Measurements from ENCODE around the gene COBL.
"Not testable (repeated sequence)": the region's sequence is repeated elsewhere in the genome, so short reads cannot be mapped to it uniquely, and the experiment has no call there.

Gene COBL

GRCh38 chr7:51213618-51214017, 103.0 kb downstream of the COBL start:
- no peak for TF ChIP-seq CTCF (IDR thresholded peaks at IDR 0.05; ENCODE audit: extremely low read depth, missing control alignments)

GRCh38 chr7:51210766-51211165, 105.8 kb downstream of the COBL start:
- TF ChIP-seq CTCF (IDR thresholded peaks at IDR 0.05; ENCODE audit: extremely low read depth, missing control alignments), result no peak
- no peak for DNase-seq (ENCODE audit: low spot score)

More at GRCh38 chr7:51213618-51214017, 103.0 kb downstream of the COBL start:
- DNase-seq (ENCODE audit: low spot score), result no peak

GRCh38 chr7:51209426-51209825, 107.2 kb downstream of the COBL start:
- DNase-seq (ENCODE audit: low spot score), result no peak
- TF ChIP-seq CTCF (IDR thresholded peaks at IDR 0.05; ENCODE audit: extremely low read depth, missing control alignments), result no peak

DNA sequence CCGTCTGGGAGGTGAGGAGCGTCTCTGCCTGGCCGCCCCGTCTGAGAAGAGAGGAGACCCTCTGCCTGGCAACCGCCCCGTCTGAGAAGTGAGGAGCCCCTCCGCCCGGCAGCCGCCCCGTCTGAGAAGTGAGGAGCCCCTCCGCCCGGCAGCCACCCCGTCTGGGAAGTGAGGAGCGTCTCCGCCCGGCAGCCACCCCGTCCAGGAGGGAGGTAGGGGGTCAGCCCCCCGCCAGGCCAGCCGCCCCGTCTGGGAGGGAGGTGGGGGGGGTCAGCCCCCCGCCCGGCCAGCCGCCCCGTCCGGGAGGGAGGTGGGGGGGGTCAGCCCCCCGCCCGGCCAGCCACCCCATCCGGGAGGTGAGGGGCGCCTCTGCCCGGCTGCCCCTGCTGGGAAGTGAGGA, 108.5 kb downstream of the COBL start:
- DNase-seq (ENCODE audit: low spot score), result not testable (repeated sequence)

DNA sequence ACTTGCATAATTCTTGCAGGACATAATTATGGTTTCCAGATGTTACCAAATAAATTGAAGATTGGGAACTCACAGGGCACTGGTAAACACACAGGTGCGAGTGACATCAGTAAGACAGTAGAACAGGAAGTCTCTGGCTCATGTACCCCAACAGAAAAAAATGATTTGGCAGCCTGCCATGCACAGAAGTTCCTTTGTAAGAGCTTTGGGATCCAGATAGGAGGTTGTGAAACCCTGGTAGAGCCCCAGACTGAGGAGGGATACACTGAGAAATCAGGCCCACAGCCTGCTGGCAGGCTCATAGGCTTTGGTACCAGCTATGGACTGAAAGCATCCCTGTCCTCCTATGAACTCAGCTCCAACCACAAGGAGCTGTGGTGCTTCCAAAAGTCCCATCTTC, 118.0 kb downstream of the COBL start:
- DNase-seq (ENCODE audit: low spot score), result no peak
- no peak for TF ChIP-seq CTCF (IDR thresholded peaks at IDR 0.05; ENCODE audit: extremely low read depth, missing control alignments)

DNA sequence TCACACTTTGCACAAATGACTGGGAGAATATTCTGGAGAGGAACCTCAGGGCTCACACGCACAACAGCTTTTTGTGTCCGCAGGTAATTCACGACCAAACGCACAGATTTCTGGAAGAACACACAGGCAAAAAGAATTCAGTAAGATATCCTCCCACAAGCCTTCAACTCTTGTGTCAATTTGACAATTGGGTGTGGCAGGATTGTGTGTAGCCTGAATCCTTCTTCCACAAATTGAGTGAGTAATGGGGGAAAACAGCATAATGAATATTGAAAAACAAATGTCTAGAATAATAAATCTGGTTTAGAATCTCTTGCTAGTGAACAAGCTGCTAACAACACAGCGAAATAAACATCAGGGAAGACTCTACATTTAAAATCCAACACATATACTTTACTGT, 125.6 kb downstream of the COBL start:
- DNase-seq (ENCODE audit: low spot score), result no peak
- TF ChIP-seq CTCF (IDR thresholded peaks at IDR 0.05; ENCODE audit: extremely low read depth, missing control alignments), result no peak

DNA sequence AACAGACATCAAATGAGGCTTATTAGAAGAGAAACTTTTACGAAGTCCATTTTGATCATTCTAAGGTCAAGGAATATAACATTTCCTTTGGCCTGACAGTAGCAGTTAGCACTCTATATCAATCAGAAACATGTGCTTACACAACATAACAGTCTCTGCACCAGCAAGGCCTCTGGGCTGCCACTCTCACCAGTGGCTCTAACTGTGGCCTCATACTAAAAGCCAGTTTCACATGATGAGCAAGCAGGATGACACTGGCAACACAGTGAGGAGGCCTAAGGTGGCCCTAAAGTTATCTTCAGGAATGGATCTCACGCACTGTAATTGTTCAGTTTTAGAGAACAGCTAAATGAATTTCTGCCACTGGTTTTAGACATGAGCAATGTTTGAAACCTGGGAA, 126.8 kb downstream of the COBL start:
- DNase-seq (ENCODE audit: low spot score), result no peak
- no peak for TF ChIP-seq CTCF (IDR thresholded peaks at IDR 0.05; ENCODE audit: extremely low read depth, missing control alignments)

DNA sequence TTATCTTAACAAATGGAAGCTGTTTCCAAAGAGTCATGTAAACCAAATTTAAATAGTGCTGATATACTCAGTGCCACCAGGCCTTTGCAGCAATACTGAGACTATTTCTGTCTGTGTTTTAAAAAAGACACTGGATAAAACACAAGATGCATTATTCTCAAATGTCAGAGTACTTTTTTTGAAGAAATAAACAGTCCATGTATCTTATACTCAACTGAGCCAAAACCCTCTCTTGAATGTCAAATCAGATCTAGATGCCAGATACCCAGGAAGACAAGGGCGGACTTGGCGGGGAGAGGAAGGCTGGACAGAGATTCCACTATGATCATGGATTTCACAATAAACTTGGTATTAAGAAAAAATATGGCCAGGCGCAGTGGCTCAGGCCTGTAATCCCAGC, 127.6 kb downstream of the COBL start:
- TF ChIP-seq CTCF (IDR thresholded peaks at IDR 0.05; ENCODE audit: extremely low read depth, missing control alignments), result no peak
- DNase-seq (ENCODE audit: low spot score), result no peak
